Measurements from ENCODE around the gene YJU2. TPM values are rescaled to one million over a fixed set of nuclear protein-coding genes. Genes with fewer than 3 reads are reported as not detected.

YJU2 gene
- total RNA-seq, 1 donor from 2014 or later, result 8.7 TPM

DNA sequence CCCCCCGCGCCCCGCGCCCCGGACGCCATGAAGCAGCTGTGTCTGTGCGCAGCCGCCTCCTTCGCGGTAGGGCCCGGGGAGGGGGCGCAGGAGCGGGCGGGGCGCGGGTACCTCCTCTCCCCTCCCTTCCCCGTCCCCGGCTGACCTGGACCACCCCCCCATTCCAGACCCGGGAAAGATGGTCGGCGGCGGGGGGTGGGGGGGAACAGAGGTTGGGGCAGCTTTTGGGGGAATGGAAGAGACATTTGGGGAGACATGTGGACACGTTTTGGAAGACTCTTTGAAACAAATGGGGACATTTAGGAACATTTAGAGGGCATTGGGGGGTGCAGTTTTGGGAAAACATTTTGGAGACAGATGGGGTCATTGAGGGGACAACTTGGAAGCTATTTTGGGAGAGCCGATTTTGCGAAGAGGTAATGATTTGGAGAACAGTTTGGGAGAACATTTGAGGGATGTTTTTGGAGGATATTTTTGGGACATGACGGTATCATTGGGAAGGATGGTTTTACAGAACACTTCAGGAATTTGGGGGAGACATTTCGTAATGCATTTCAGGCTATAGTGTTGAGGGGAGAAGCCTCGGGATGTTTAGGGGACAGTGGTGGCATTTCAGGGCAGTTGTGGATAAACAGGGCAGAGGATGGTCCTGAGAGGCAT, 48.3 kb upstream of the YJU2 start:
- Histone ChIP-seq H3K4me2 (peak overlapping the region; percentile 72), H3K79me2 (ENCODE audit: low read depth) (no peaks in the 10 kb centered on the region), H3K36me3 (no peaks in the 10 kb centered on the region), H2AFZ (replicated peaks) (peak overlapping the region; percentile 55), H3K9ac (no peak overlapping the region), H3K4me1 (no peaks in the 10 kb centered on the region), H3K27me3 (peaks cover 81% of the 10 kb centered on the region), H4K20me1 (ENCODE audit: low read depth) (no peaks in the 10 kb centered on the region), H3K4me3 (peak overlapping the region; percentile 59), H3K27ac (no peak overlapping the region), H3F3A (ENCODE audit: low read depth) (peaks cover 14% of the 10 kb centered on the region), H3K9me3 (ENCODE audit: low read depth) (no peaks in the 10 kb centered on the region)
- Mint-ChIP-seq H3K27me3 (ENCODE audit: insufficient read depth, low read depth) (peaks cover 43% of the 10 kb centered on the region), H3K27ac (no peak overlapping the region), H3K4me1 (peaks cover 10% of the 10 kb centered on the region), H3K9me3 (peaks cover 12% of the 10 kb centered on the region), H3K36me3 (peaks cover 2% of the 10 kb centered on the region), H3K4me3 (peak overlapping the region; percentile 31)
- TF ChIP-seq EZH2 (IDR thresholded peaks at IDR 0.05) (peak; percentile 73), EZH2phosphoT487 (IDR thresholded peaks at IDR 0.05) (peak; percentile 32)
- TF ChIP-seq, protein P1, sequence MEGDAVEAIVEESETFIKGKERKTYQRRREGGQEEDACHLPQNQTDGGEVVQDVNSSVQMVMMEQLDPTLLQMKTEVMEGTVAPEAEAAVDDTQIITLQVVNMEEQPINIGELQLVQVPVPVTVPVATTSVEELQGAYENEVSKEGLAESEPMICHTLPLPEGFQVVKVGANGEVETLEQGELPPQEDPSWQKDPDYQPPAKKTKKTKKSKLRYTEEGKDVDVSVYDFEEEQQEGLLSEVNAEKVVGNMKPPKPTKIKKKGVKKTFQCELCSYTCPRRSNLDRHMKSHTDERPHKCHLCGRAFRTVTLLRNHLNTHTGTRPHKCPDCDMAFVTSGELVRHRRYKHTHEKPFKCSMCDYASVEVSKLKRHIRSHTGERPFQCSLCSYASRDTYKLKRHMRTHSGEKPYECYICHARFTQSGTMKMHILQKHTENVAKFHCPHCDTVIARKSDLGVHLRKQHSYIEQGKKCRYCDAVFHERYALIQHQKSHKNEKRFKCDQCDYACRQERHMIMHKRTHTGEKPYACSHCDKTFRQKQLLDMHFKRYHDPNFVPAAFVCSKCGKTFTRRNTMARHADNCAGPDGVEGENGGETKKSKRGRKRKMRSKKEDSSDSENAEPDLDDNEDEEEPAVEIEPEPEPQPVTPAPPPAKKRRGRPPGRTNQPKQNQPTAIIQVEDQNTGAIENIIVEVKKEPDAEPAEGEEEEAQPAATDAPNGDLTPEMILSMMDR (IDR thresholded peaks at IDR 0.05), result no peak
- no peak for DNase-seq (ENCODE audit: low spot score)

DNA sequence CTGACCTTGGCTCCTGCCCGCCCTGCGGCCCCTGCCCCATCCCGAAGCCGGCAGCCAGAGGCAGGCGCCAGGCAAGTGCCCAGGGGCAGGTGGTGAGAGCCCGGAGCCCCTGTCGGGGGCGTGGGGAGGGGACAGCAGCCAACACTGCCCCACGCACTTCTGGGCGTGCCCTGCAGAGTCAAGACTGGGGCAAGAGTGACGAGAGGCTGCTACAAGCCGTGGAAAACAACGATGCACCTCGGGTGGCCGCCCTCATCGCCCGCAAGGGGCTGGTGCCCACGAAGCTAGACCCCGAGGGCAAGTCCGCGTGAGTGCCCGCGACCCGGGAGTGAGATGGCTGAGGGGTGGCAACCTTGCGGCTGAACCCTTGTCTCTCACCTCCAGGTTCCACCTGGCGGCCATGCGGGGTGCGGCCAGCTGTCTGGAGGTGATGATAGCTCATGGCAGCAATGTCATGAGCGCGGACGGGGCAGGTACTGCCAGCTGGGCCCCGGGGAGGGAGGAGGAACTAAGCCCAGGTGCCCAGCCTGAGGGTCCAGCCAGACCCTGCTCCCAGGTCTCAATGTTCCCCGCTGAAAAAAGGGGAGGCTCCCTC, 47.1 kb upstream of the YJU2 start:
- Histone ChIP-seq H3K36me3 (no peaks in the 10 kb centered on the region), H3F3A (ENCODE audit: low read depth) (peaks cover 14% of the 10 kb centered on the region), H3K4me2 (no peak overlapping the region), H3K9ac (no peak overlapping the region), H3K27ac (no peak overlapping the region), H3K79me2 (ENCODE audit: low read depth) (no peaks in the 10 kb centered on the region), H3K9me3 (ENCODE audit: low read depth) (no peaks in the 10 kb centered on the region), H2AFZ (replicated peaks) (no peak overlapping the region), H3K27me3 (peaks cover 70% of the 10 kb centered on the region), H4K20me1 (ENCODE audit: low read depth) (no peaks in the 10 kb centered on the region), H3K4me3 (no peak overlapping the region), H3K4me1 (no peaks in the 10 kb centered on the region)
- Mint-ChIP-seq H3K27me3 (ENCODE audit: insufficient read depth, low read depth) (peaks cover 38% of the 10 kb centered on the region), H3K9me3 (peaks cover 12% of the 10 kb centered on the region), H3K27ac (no peak overlapping the region), H3K36me3 (peaks cover 2% of the 10 kb centered on the region), H3K4me3 (no peak overlapping the region), H3K4me1 (peaks cover 8% of the 10 kb centered on the region)
- DNase-seq (ENCODE audit: low spot score), result peak; percentile 37
- TF ChIP-seq, protein P1 (IDR thresholded peaks at IDR 0.05), result peak; percentile 37
- TF ChIP-seq EZH2phosphoT487 (IDR thresholded peaks at IDR 0.05), result no peak

DNA sequence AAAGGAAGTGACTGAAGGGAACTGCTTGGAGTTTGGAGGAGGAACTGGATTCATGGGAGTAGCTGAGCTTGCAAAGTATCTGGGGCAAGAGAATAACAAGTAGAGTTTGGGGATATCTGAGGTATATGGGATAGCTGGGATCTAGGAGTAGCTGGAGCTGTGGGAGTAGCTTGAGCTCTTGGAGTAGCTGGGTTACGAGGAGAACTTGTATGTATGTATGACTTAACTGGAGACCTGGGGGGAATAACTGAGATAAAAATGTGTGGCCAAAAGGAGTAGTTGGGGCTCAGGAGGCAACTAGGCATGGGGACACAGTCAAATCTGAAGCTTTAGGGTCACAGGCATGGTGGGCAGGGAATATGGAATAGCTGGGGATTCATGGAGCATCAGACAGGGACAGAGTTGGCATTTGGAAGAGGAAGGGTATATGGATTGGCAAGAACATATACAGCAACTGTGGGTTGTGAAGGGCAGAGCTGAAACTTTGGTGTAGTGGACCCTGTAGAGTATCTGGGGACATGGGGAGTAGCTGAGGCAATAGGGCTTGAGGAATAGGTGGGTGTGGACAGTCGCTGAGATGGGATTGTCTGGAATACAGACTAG, 45.8 kb upstream of the YJU2 start:
- no peaks in the 10 kb centered on the region for H3K9me3 ChIP-seq (ENCODE audit: low read depth)
- Mint-ChIP-seq H3K4me3 (peak overlapping the region; percentile 24), H3K27me3 (ENCODE audit: insufficient read depth, low read depth) (peaks cover 36% of the 10 kb centered on the region), H3K4me1 (peaks cover 8% of the 10 kb centered on the region), H3K36me3 (peaks cover 2% of the 10 kb centered on the region), H3K9me3 (peaks cover 12% of the 10 kb centered on the region), H3K27ac (no peak overlapping the region)
- H3K4me2 ChIP-seq, result no peak overlapping the region
- no peak for DNase-seq (ENCODE audit: low spot score)
- no peak overlapping the region for H3K4me3 ChIP-seq
- no peaks in the 10 kb centered on the region for H3K79me2 ChIP-seq (ENCODE audit: low read depth)
- H3F3A ChIP-seq (ENCODE audit: low read depth), result peaks cover 14% of the 10 kb centered on the region
- H3K27me3 ChIP-seq, result peaks cover 60% of the 10 kb centered on the region
- H3K9ac ChIP-seq, result no peak overlapping the region
- H3K27ac ChIP-seq, result no peak overlapping the region
- H3K4me1 ChIP-seq, result no peaks in the 10 kb centered on the region
- H2AFZ ChIP-seq (replicated peaks), result no peak overlapping the region
- H4K20me1 ChIP-seq (ENCODE audit: low read depth), result no peaks in the 10 kb centered on the region
- H3K36me3 ChIP-seq, result no peaks in the 10 kb centered on the region
- TF ChIP-seq EZH2 (IDR thresholded peaks at IDR 0.05) (no peak), EZH2phosphoT487 (IDR thresholded peaks at IDR 0.05) (no peak)
- TF ChIP-seq, protein P1 (IDR thresholded peaks at IDR 0.05), result no peak

All from neural progenitor cell (in vitro differentiated cells).